Mesendoderm (in vitro differentiated cells): ENCODE results near the gene FXN.
A peak's percentile ranks its signal among the peaks of the same experiment; 100 is the strongest.

Experiments used
- DNase-seq: peaks from one replicate; pipeline ENCODE4 v3.0.0; 2013
- H2AK5ac ChIP-seq: 2 replicates; pipeline ENCODE4 v1.6.1; 2013; ENCODE audit warnings: low read length, inconsistent platforms
- H2BK120ac ChIP-seq: 2 replicates; pipeline ENCODE4 v1.6.1; 2013; ENCODE audit warnings: low read depth, mild to moderate bottlenecking, low read length, moderate library complexity, mixed read lengths
- H2BK15ac ChIP-seq: replicated peaks from 2 replicates; pipeline ENCODE4 v1.6.1; 2013; ENCODE audit warnings: low read depth, mild to moderate bottlenecking, moderate library complexity
- H2BK5ac ChIP-seq: 2 replicates; pipeline ENCODE4 v1.6.1; 2013; ENCODE audit warnings: low read length, inconsistent platforms
- H3K18ac ChIP-seq: 2 replicates; pipeline ENCODE4 v1.6.1; 2013; ENCODE audit warnings: mild to moderate bottlenecking, low read length, mixed read lengths
- H3K23ac ChIP-seq: one replicate; pipeline ENCODE4 v1.6.1; 2013; ENCODE audit warnings: low read length
- H3K27ac ChIP-seq: 2 replicates; pipeline ENCODE4 v1.5.1; 2013; ENCODE audit warnings: low read depth, mild to moderate bottlenecking, inconsistent platforms, low read length, moderate library complexity
- H3K27me3 ChIP-seq: 2 replicates; pipeline ENCODE4 v1.6.1; 2013; ENCODE audit warnings: low read length, control low read depth, mild to moderate bottlenecking, inconsistent platforms; ENCODE audit not compliant: insufficient read depth, poor library complexity
- H3K36me3 ChIP-seq: 2 replicates; pipeline ENCODE4 v1.6.1; 2013; ENCODE audit warnings: low read length, inconsistent platforms; ENCODE audit not compliant: control insufficient read depth, insufficient read depth
- H3K4ac ChIP-seq: one replicate; pipeline ENCODE4 v1.6.1; 2013; ENCODE audit warnings: low read depth, mild to moderate bottlenecking, low read length, moderate library complexity
- H3K4me1 ChIP-seq: 2 replicates; pipeline ENCODE4 v1.6.1; 2013; ENCODE audit warnings: low read depth, low read length, inconsistent platforms; ENCODE audit not compliant: control insufficient read depth
- H3K4me2 ChIP-seq: 2 replicates; pipeline ENCODE4 v1.6.1; 2013; ENCODE audit warnings: low read length
- H3K4me3 ChIP-seq: 2 replicates; pipeline ENCODE4 v1.5.1; 2013; ENCODE audit warnings: mild to moderate bottlenecking, low read length
- H3K56ac ChIP-seq: one replicate; pipeline ENCODE4 v1.6.1; 2013; ENCODE audit warnings: low read length
- H3K79me1 ChIP-seq: 2 replicates; pipeline ENCODE4 v1.6.1; 2013; ENCODE audit warnings: low read length, inconsistent platforms
- H3K79me2 ChIP-seq: 2 replicates; pipeline ENCODE4 v1.6.1; 2013; ENCODE audit warnings: mild to moderate bottlenecking, low read length; ENCODE audit not compliant: control insufficient read depth, insufficient read depth
- H3K9ac ChIP-seq: 2 replicates; pipeline ENCODE4 v1.6.1; 2013; ENCODE audit warnings: low read length, inconsistent platforms
- H4K5ac ChIP-seq: one replicate; pipeline ENCODE4 v1.6.1; 2013; ENCODE audit warnings: low read length
- H4K8ac ChIP-seq: one replicate; pipeline ENCODE4 v1.6.1; 2013; ENCODE audit warnings: low read depth, mild to moderate bottlenecking, control low read depth, low read length, moderate library complexity
- WGBS: extraction: QIAGEN DNeasy Blood & Tissue Kit; methylation state at CpG from one replicate; pipeline ENCODE4 v1.1.7; 2013; ENCODE audit warnings: low lambda C conversion rate, missing lambda C conversion rate; ENCODE audit not compliant: insufficient coverage; ENCODE audit errors: extremely low coverage; 5-methylcytosine and 5-hydroxymethylcytosine counted together

The FXN gene

DNA sequence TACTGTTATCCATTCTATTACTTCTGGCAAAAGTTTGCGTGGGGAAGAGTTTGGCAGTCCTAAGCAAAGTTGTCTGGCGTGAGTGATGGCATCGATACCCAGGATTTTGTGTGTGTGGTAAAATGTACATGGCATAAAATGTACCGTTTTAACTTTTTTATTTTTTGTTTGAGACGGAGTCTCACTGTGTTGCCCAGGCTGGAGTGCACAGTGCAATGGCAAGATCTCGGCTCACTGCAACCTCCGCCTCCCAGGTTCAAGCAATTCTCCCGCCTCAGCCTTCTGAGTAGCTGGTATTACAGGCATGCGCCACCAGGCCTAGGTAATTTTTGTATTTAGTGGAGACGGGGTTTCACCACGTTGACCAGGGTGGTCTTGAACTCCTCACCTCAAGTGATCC is 83.1 kb downstream of the FXN start:
- no peak overlapping the region for H4K8ac ChIP-seq
- H3K4ac ChIP-seq = no peak overlapping the region
- H3K36me3 ChIP-seq = no peaks in the 10 kb centered on the region
- no peak overlapping the region for H3K23ac ChIP-seq
- no peak overlapping the region for H3K56ac ChIP-seq
- no peak overlapping the region for H2BK120ac ChIP-seq
- peaks cover 5% of the 10 kb centered on the region for H3K79me2 ChIP-seq
- H3K27me3 ChIP-seq = no peaks in the 10 kb centered on the region
- no peak overlapping the region for H3K18ac ChIP-seq
- peaks cover 2% of the 10 kb centered on the region for H3K79me1 ChIP-seq
- no peak for DNase-seq
- no peak overlapping the region for H3K4me2 ChIP-seq
- no peak overlapping the region for H3K4me3 ChIP-seq
- H3K4me1 ChIP-seq = peaks cover 4% of the 10 kb centered on the region
- no peak overlapping the region for H4K5ac ChIP-seq
- no peak overlapping the region for H3K27ac ChIP-seq
- no CpG with 5 or more reads among the region's 11 CpGs for WGBS
- no peak overlapping the region for H2AK5ac ChIP-seq
- no peak overlapping the region for H3K9ac ChIP-seq
- H2BK5ac ChIP-seq = no peak overlapping the region
- no peak overlapping the region for H2BK15ac ChIP-seq

- peak overlapping the region; percentile 95 for H2BK120ac ChIP-seq
- peak overlapping the region; percentile 93 for H3K18ac ChIP-seq
- H3K79me1 ChIP-seq = peaks cover 2% of the 10 kb centered on the region
- H2BK15ac ChIP-seq = peak overlapping the region; percentile 59
- H3K4ac ChIP-seq = peak overlapping the region; percentile 95
- H3K4me3 ChIP-seq = peak overlapping the region; percentile 5
- peaks cover 5% of the 10 kb centered on the region for H3K79me2 ChIP-seq
- H3K36me3 ChIP-seq = no peaks in the 10 kb centered on the region
- no peak overlapping the region for H3K23ac ChIP-seq
- no peaks in the 10 kb centered on the region for H3K27me3 ChIP-seq
- peak overlapping the region; percentile 93 for H3K56ac ChIP-seq
- peak; percentile 97 for DNase-seq
- no peak overlapping the region for H4K5ac ChIP-seq
- H3K4me1 ChIP-seq = peaks cover 4% of the 10 kb centered on the region
- H4K8ac ChIP-seq = peak overlapping the region; percentile 76
- peak overlapping the region; percentile 92 for H3K27ac ChIP-seq
- H3K4me2 ChIP-seq = peak overlapping the region; percentile 60
- no CpG with 5 or more reads among the region's 27 CpGs for WGBS
- peak overlapping the region; percentile 1 for H2BK5ac ChIP-seq
- no peak overlapping the region for H2AK5ac ChIP-seq
- H3K9ac ChIP-seq = peak overlapping the region; percentile 80
These were observed 85.0 kb downstream of the FXN start for GRCh38 chr9:69120380-69121154.

GRCh38 chr9:69121155-69122081 is 85.9 kb downstream of the FXN start:
- peak overlapping the region; percentile 0 for H2BK15ac ChIP-seq
- peak overlapping the region; percentile 80 for H3K9ac ChIP-seq
- H3K23ac ChIP-seq = no peak overlapping the region
- H4K5ac ChIP-seq = no peak overlapping the region
- no peaks in the 10 kb centered on the region for H3K36me3 ChIP-seq
- peak overlapping the region; percentile 80 for H3K4me3 ChIP-seq
- H2BK120ac ChIP-seq = peak overlapping the region; percentile 95
- peak; percentile 70 for DNase-seq
- H4K8ac ChIP-seq = no peak overlapping the region
- H3K27me3 ChIP-seq = no peaks in the 10 kb centered on the region
- peak overlapping the region; percentile 93 for H3K56ac ChIP-seq
- peaks cover 4% of the 10 kb centered on the region for H3K4me1 ChIP-seq
- H3K79me2 ChIP-seq = peaks cover 5% of the 10 kb centered on the region
- peaks cover 2% of the 10 kb centered on the region for H3K79me1 ChIP-seq
- H2AK5ac ChIP-seq = no peak overlapping the region
- no CpG with 5 or more reads among the region's 86 CpGs for WGBS
- peak overlapping the region; percentile 92 for H3K27ac ChIP-seq
- peak overlapping the region; percentile 31 for H2BK5ac ChIP-seq
- H3K4me2 ChIP-seq = peak overlapping the region; percentile 78
- H3K4ac ChIP-seq = peak overlapping the region; percentile 95
- peak overlapping the region; percentile 86 for H3K18ac ChIP-seq

- H3K36me3 ChIP-seq = no peaks in the 10 kb centered on the region
- H2BK15ac ChIP-seq = no peak overlapping the region
- H3K79me2 ChIP-seq = peaks cover 5% of the 10 kb centered on the region
- H3K4me3 ChIP-seq = peak overlapping the region; percentile 80
- H2BK5ac ChIP-seq = no peak overlapping the region
- peak overlapping the region; percentile 78 for H3K4me2 ChIP-seq
- peak overlapping the region; percentile 80 for H3K9ac ChIP-seq
- H3K79me1 ChIP-seq = peaks cover 2% of the 10 kb centered on the region
- no peak overlapping the region for H2BK120ac ChIP-seq
- H3K4ac ChIP-seq = no peak overlapping the region
- H3K4me1 ChIP-seq = peaks cover 4% of the 10 kb centered on the region
- H3K27ac ChIP-seq = peak overlapping the region; percentile 92
- H3K23ac ChIP-seq = no peak overlapping the region
- whole genome bisulfite sequencing = no CpG with 5 or more reads among the region's 28 CpGs
- H2AK5ac ChIP-seq = no peak overlapping the region
- H3K27me3 ChIP-seq = no peaks in the 10 kb centered on the region
- peak overlapping the region; percentile 86 for H3K18ac ChIP-seq
- no peak overlapping the region for H4K5ac ChIP-seq
- no peak overlapping the region for H4K8ac ChIP-seq
- peak; percentile 80 for DNase-seq
- peak overlapping the region; percentile 93 for H3K56ac ChIP-seq
These were observed 86.6 kb downstream of the FXN start for GRCh38 chr9:69122082-69122548.

- no peak overlapping the region for H2BK5ac ChIP-seq
- H3K79me1 ChIP-seq = peaks cover 2% of the 10 kb centered on the region
- peak overlapping the region; percentile 80 for H3K4me3 ChIP-seq
- peak; percentile 80 for DNase-seq
- peak overlapping the region; percentile 80 for H3K9ac ChIP-seq
- no peaks in the 10 kb centered on the region for H3K36me3 ChIP-seq
- no peak overlapping the region for H2BK120ac ChIP-seq
- peak overlapping the region; percentile 93 for H3K56ac ChIP-seq
- no peak overlapping the region for H4K5ac ChIP-seq
- H3K4me1 ChIP-seq = peaks cover 4% of the 10 kb centered on the region
- peak overlapping the region; percentile 78 for H3K4me2 ChIP-seq
- no peak overlapping the region for H3K23ac ChIP-seq
- H3K18ac ChIP-seq = peak overlapping the region; percentile 86
- H3K79me2 ChIP-seq = peaks cover 5% of the 10 kb centered on the region
- WGBS = no CpG with 5 or more reads among the region's 16 CpGs
- peak overlapping the region; percentile 77 for H2AK5ac ChIP-seq
- H3K4ac ChIP-seq = no peak overlapping the region
- H4K8ac ChIP-seq = no peak overlapping the region
- no peaks in the 10 kb centered on the region for H3K27me3 ChIP-seq
- no peak overlapping the region for H2BK15ac ChIP-seq
- no peak overlapping the region for H3K27ac ChIP-seq
These were observed 87.1 kb downstream of the FXN start for GRCh38 chr9:69122549-69123141.
